Hepatocyte (in vitro differentiated cells): Measurements from ENCODE around the gene ZGPAT.

Source experiments
- CTCF ChIP-seq: fragments of 200-600 bp; sonication (generic); IDR thresholded peaks from 2 replicates; pipeline ENCODE4 v1.5.1; 2016; ENCODE audit warnings: antibody characterized with exemption, mild to moderate bottlenecking; ENCODE audit not compliant: poor library complexity
- EZH2 ChIP-seq: fragments of 200-600 bp; sonication (generic); IDR thresholded peaks from 2 replicates; pipeline ENCODE4 v1.6.1; 2016; ENCODE audit warnings: antibody characterized with exemption, mild to moderate bottlenecking, borderline replicate concordance
- EZH2phosphoT487 ChIP-seq: fragments of 200-600 bp; sonication (generic); IDR thresholded peaks from one replicate; pipeline ENCODE4 v1.6.1; 2018; ENCODE audit warnings: antibody characterized with exemption, mild to moderate bottlenecking, low read depth, moderate library complexity; ENCODE audit not compliant: unreplicated experiment, severe bottlenecking

GRCh38 chr20:63753381-63753780, 45.5 kb downstream of the ZGPAT start:
- no peak for TF ChIP-seq CTCF
- TF ChIP-seq EZH2, result no peak
- no peak for TF ChIP-seq EZH2phosphoT487
